IPS DF 6.9 (cell line): ENCODE results near the gene SCGB3A1.

ENCODE experiments used
- DNase-seq: peaks from one replicate; pipeline ENCODE4 v3.0.0-alpha.2; 2013; ENCODE audit warnings: low read depth, low spot score
- H3K27ac ChIP-seq: one replicate; pipeline ENCODE4 v1.5.1; 2013; ENCODE audit warnings: low read length, control low read depth
- H3K27me3 ChIP-seq: 2 replicates; pipeline ENCODE4 v1.6.1; 2013; ENCODE audit warnings: mild to moderate bottlenecking, low read length; ENCODE audit not compliant: control insufficient read depth, insufficient read depth
- H3K36me3 ChIP-seq: 2 replicates; pipeline ENCODE4 v1.6.1; 2013; ENCODE audit warnings: low read length; ENCODE audit not compliant: control insufficient read depth, insufficient read depth
- H3K4me1 ChIP-seq: 2 replicates; pipeline ENCODE4 v1.6.1; 2013; ENCODE audit warnings: low read length; ENCODE audit not compliant: control insufficient read depth, insufficient read depth
- H3K4me3 ChIP-seq: 2 replicates; pipeline ENCODE4 v1.5.1; 2013; ENCODE audit warnings: mild to moderate bottlenecking, low read length
- H3K9me3 ChIP-seq: 2 replicates; pipeline ENCODE4 v1.6.1; 2013; ENCODE audit warnings: low read length, inconsistent platforms; ENCODE audit not compliant: control insufficient read depth, insufficient read depth
- WGBS: extraction: QIAGEN DNeasy Blood & Tissue Kit; methylation state at CpG from one replicate; pipeline ENCODE4 v1.1.7; 2013; ENCODE audit warnings: mixed read lengths, missing lambda C conversion rate; ENCODE audit not compliant: insufficient read length, insufficient coverage; 5-methylcytosine and 5-hydroxymethylcytosine counted together

SCGB3A1 gene

GRCh38 chr5:180555168-180555921 lies 36.0 kb downstream of the SCGB3A1 start:
- Histone ChIP-seq H3K27me3 (no peaks in the 10 kb centered on the region), H3K36me3 (peaks cover 3% of the 10 kb centered on the region; the same call in 1 of the 2 replicates), H3K4me3 (no peak overlapping the region), H3K9me3 (no peaks in the 10 kb centered on the region), H3K4me1 (no peaks in the 10 kb centered on the region), H3K27ac (no peak overlapping the region)
- no CpG with 5 or more reads among the region's 7 CpGs for WGBS
- DNase-seq: no peak

- Histone ChIP-seq H3K27ac (no peak overlapping the region), H3K9me3 (no peaks in the 10 kb centered on the region), H3K4me1 (no peaks in the 10 kb centered on the region), H3K27me3 (no peaks in the 10 kb centered on the region), H3K4me3 (no peak overlapping the region), H3K36me3 (peaks cover 3% of the 10 kb centered on the region; the same call in 1 of the 2 replicates)
- no CpG with 5 or more reads among the region's 3 CpGs for WGBS
- no peak for DNase-seq
These were observed 37.8 kb downstream of the SCGB3A1 start for GRCh38 chr5:180553530-180553929.

- WGBS: no CpG with 5 or more reads among the region's 3 CpGs
- H3K27me3 ChIP-seq: no peaks in the 10 kb centered on the region
- no peak for DNase-seq
- H3K9me3 ChIP-seq: no peaks in the 10 kb centered on the region
- H3K4me3 ChIP-seq: no peak overlapping the region
- H3K27ac ChIP-seq: no peak overlapping the region
- H3K4me1 ChIP-seq: no peaks in the 10 kb centered on the region
- H3K36me3 ChIP-seq: no peaks in the 10 kb centered on the region; the same call in 1 of the 2 replicates
These were observed 42.7 kb downstream of the SCGB3A1 start for GRCh38 chr5:180548563-180548962.

- H3K36me3 ChIP-seq: no peaks in the 10 kb centered on the region
These were observed 46.1 kb downstream of the SCGB3A1 start for GRCh38 chr5:180545248-180545647.

GRCh38 chr5:180541710-180542109 lies 49.6 kb downstream of the SCGB3A1 start:
- DNase-seq: no peak
- Histone ChIP-seq H3K9me3 (no peaks in the 10 kb centered on the region), H3K4me1 (no peaks in the 10 kb centered on the region), H3K27me3 (no peaks in the 10 kb centered on the region), H3K36me3 (no peaks in the 10 kb centered on the region), H3K27ac (no peak overlapping the region), H3K4me3 (no peak overlapping the region)
- no CpG with 5 or more reads among the region's 9 CpGs for WGBS

More at GRCh38 chr5:180545248-180545647, 46.1 kb downstream of the SCGB3A1 start:
- no peaks in the 10 kb centered on the region for H3K27me3 ChIP-seq
- H3K4me3 ChIP-seq: no peak overlapping the region
- DNase-seq: no peak
- no CpG with 5 or more reads among the region's 3 CpGs for WGBS
- H3K9me3 ChIP-seq: no peaks in the 10 kb centered on the region
- no peak overlapping the region for H3K27ac ChIP-seq
- no peaks in the 10 kb centered on the region for H3K4me1 ChIP-seq
